ENCODE data around the gene VRK1.

Gene VRK1

DNA sequence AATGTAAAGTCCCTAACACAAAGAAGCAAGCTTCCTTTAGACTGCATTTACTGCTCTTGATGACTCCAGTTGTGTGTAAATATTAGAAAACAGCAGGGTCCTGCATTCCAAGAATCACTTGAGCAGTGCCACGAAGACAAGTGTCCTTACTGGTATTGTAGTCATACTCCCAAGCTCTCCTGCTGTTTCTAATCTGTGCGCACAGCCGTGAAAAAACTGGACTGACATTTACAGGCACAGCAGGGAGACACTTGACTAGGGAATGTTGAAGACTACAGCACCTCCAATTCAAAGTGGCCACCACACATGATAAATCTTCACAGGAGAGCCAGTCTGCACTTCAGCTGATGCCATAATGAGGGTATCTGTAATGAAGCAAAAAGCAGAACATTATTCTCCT lies 91.4 kb downstream of the VRK1 start:
- no peak overlapping the region for H3K9ac ChIP-seq (ENCODE audit: low read depth, low read length, poor library complexity, severe bottlenecking)
- H3K4me3 ChIP-seq (ENCODE audit: low read length, poor library complexity, severe bottlenecking) = no peak overlapping the region
- TF ChIP-seq EZH2phosphoT487 (IDR thresholded peaks at IDR 0.05; ENCODE audit: borderline replicate concordance) = no peak
- TF ChIP-seq CTCF (conservative IDR thresholded peaks at IDR 0.05; ENCODE audit: low read length) = no peak
- no peaks in the 10 kb centered on the region for H4K20me1 ChIP-seq (ENCODE audit: insufficient read depth, low read length, poor library complexity, severe bottlenecking)
- no peaks in the 10 kb centered on the region for H3K4me1 ChIP-seq (ENCODE audit: insufficient read depth, low read length, poor library complexity, severe bottlenecking)
- H3K9me2 ChIP-seq (replicated peaks; ENCODE audit: low read depth, low read length) = no peaks in the 10 kb centered on the region
- H3K79me2 ChIP-seq (ENCODE audit: insufficient read depth, low read length) = no peaks in the 10 kb centered on the region
- H3K9me3 ChIP-seq (ENCODE audit: insufficient read depth, low read depth, low read length) = no peaks in the 10 kb centered on the region
- no peak overlapping the region for H3K4me2 ChIP-seq (ENCODE audit: low read depth, low read length, poor library complexity, severe bottlenecking)
- H3F3A ChIP-seq (ENCODE audit: low read depth) = no peaks in the 10 kb centered on the region
- no peak overlapping the region for H2AFZ ChIP-seq (ENCODE audit: low read length)
- no peaks in the 10 kb centered on the region for H3K27me3 ChIP-seq (ENCODE audit: insufficient read depth, low read length, poor library complexity, severe bottlenecking)
- no peaks in the 10 kb centered on the region for H3K36me3 ChIP-seq (ENCODE audit: insufficient read depth, low read length)

DNA sequence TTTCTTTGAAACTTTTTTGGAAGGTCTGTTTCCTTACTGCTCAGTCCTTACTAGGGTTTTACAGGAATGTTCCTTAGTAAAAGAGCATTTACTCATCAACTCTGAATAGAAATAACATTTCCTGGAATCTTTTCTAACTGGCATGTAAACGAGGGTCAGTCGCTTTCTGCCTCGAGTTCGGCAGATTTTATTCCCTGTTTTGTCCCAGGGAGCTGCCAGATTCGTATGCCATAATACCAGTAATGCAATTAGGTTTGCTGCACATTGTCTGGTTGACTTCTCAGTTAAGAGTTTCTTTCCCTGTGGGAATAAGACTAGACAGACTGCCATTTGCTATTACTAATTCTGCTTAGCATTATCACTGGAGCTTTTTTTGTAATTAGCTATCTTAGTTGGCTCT lies 91.9 kb downstream of the VRK1 start:
- H3F3A ChIP-seq (ENCODE audit: low read depth) = no peaks in the 10 kb centered on the region
- no peak for TF ChIP-seq CTCF (conservative IDR thresholded peaks at IDR 0.05; ENCODE audit: low read length)
- no peak for TF ChIP-seq EZH2phosphoT487 (IDR thresholded peaks at IDR 0.05; ENCODE audit: borderline replicate concordance)
- no peak overlapping the region for H3K9ac ChIP-seq (ENCODE audit: low read depth, low read length, poor library complexity, severe bottlenecking)
- no peaks in the 10 kb centered on the region for H4K20me1 ChIP-seq (ENCODE audit: insufficient read depth, low read length, poor library complexity, severe bottlenecking)
- H3K9me3 ChIP-seq (ENCODE audit: insufficient read depth, low read depth, low read length) = no peaks in the 10 kb centered on the region
- no peak overlapping the region for H2AFZ ChIP-seq (ENCODE audit: low read length)
- H3K27me3 ChIP-seq (ENCODE audit: insufficient read depth, low read length, poor library complexity, severe bottlenecking) = no peaks in the 10 kb centered on the region
- H3K4me3 ChIP-seq (ENCODE audit: low read length, poor library complexity, severe bottlenecking) = no peak overlapping the region
- H3K79me2 ChIP-seq (ENCODE audit: insufficient read depth, low read length) = no peaks in the 10 kb centered on the region
- no peak overlapping the region for H3K4me2 ChIP-seq (ENCODE audit: low read depth, low read length, poor library complexity, severe bottlenecking)
- no peaks in the 10 kb centered on the region for H3K9me2 ChIP-seq (replicated peaks; ENCODE audit: low read depth, low read length)
- no peaks in the 10 kb centered on the region for H3K36me3 ChIP-seq (ENCODE audit: insufficient read depth, low read length)
- H3K4me1 ChIP-seq (ENCODE audit: insufficient read depth, low read length, poor library complexity, severe bottlenecking) = no peaks in the 10 kb centered on the region

GRCh38 chr14:96893966-96894622 lies 96.9 kb downstream of the VRK1 start:
- no peak overlapping the region for H3K9ac ChIP-seq (ENCODE audit: low read depth, low read length, poor library complexity, severe bottlenecking)
- no peak for TF ChIP-seq EZH2phosphoT487 (IDR thresholded peaks at IDR 0.05; ENCODE audit: borderline replicate concordance)
- TF ChIP-seq CTCF (conservative IDR thresholded peaks at IDR 0.05; ENCODE audit: low read length) = no peak
- H4K20me1 ChIP-seq (ENCODE audit: insufficient read depth, low read length, poor library complexity, severe bottlenecking) = no peaks in the 10 kb centered on the region
- H2AFZ ChIP-seq (ENCODE audit: low read length) = no peak overlapping the region
- H3K9me3 ChIP-seq (ENCODE audit: insufficient read depth, low read depth, low read length) = no peaks in the 10 kb centered on the region
- no peaks in the 10 kb centered on the region for H3K9me2 ChIP-seq (replicated peaks; ENCODE audit: low read depth, low read length)
- no peaks in the 10 kb centered on the region for H3K27me3 ChIP-seq (ENCODE audit: insufficient read depth, low read length, poor library complexity, severe bottlenecking)
- no peak overlapping the region for H3K4me3 ChIP-seq (ENCODE audit: low read length, poor library complexity, severe bottlenecking)
- no peaks in the 10 kb centered on the region for H3K79me2 ChIP-seq (ENCODE audit: insufficient read depth, low read length)
- no peaks in the 10 kb centered on the region for H3K36me3 ChIP-seq (ENCODE audit: insufficient read depth, low read length)
- H3K4me2 ChIP-seq (ENCODE audit: low read depth, low read length, poor library complexity, severe bottlenecking) = no peak overlapping the region
- no peaks in the 10 kb centered on the region for H3F3A ChIP-seq (ENCODE audit: low read depth)
- H3K4me1 ChIP-seq (ENCODE audit: insufficient read depth, low read length, poor library complexity, severe bottlenecking) = no peaks in the 10 kb centered on the region

Measured in Loucy (cell line).